Right forelimb (tissue), 1 donor: ENCODE results near the gene MYBPH.
A peak's percentile ranks its signal among the peaks of the same experiment; 100 is the strongest.

Experiments used
- DNase-seq: peaks from one replicate; pipeline ENCODE4 v3.0.0-alpha.2; 2018

Gene MYBPH

DNA sequence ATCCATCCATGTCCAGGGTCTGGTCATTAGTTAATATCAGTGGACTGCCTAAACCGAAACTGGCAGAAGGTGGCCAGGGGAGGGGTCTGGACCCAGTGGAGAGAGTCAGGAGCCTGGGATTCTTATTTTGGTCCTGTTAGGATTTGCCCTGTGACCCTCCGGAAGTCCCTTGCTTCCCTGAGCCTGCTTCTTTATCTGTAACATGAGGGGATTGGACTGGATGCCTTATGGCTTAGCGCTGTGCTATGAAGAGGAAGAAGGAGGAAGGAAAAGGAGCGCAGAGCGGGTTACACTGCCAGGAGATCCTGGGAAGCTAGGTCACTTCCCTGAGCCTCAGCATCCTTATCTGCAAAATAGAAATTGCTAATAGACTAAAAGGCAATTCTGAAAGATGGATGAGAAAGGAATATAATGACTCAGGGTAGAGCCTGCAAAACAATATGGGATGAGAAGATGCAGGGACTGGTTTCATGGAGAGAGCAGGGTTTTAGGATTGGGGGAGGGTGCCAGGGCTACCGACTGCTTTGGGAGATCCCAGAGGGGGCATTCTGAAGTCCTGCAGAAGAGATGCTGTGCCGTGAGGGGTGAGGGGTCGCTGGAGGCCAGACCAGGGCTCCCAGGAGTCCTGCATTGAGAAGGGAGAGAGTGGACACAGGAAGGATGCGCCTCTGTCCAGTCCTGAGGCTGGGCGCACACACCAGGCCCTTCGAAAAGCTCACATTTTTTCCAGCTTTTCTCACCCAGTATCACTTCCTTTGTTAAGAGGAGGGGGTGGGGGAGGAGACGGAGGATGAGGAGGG lies 48.6 kb downstream of the MYBPH start:
- DNase-seq: peak; percentile 37

DNA sequence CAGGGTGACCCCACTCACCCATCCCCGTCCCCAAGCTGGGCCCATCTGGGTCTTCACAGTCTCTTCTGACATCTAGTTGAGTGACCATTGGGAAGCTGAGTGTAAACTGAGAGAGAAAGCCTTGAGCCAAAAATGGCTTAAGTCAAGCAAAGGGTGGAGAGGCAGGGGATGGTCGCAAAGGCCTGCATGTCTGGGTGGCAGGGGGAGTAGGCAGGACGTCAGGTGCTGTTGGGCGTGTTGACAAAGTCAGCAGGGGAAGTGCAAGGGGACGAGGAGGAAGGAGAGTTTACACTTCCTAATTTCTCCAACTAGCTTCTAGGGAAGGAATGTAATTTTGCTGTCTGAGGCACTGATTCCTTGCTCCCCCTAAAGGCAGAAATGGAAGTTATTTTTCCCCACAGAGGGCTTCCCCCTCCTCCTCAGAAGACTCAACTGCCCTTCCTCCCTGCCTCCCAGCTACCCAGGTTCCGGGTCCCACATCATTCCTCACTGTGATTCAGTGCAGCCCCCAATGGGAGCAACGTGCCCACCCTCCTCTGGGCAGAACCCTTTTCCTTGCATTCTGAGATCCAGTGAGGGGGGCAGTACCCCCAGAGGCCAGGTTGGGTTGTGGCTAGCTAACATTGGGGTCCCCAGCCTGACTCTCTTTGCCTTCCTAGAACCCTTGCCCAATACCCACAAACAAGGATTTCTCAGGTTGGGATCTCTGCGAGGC lies 49.3 kb downstream of the MYBPH start:
- peak; percentile 28 for DNase-seq

DNA sequence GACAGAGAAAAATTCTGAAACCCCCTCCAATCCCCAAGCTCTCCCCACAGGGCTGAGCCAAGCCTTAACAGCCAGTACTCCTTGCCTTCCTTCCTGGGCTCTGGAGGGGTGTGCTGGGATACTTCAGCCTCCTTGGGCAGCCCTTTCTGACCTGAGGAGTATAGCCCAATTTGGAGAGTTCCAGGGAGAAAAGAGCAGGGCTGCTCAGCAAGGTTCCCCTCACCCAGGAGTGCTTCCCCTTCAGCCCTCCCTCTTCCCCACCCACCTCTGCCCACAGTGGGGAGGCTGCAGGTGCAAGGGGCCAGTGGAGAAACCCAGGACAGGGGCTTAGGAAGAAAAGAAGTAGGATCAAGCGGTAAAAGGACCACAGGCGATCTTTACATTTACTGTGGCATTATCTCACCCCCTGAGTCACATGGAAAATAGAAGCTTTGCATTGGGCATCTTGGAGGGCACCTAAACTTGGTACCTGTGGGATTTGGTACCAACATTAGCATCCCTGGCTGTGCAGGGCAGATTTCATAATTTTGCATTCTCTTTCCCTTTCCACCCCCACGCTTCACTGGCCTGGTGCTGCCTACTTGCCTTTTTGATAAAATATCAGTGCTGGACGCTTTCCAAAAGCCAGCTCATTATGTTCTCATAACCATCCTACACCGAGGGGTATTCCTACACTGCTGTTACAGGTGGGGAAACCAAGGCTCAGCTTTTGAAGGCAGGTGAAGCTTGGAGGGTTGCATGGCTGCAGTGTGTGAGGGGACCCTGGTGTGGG lies 50.9 kb downstream of the MYBPH start:
- DNase-seq: peak; percentile 32

DNA sequence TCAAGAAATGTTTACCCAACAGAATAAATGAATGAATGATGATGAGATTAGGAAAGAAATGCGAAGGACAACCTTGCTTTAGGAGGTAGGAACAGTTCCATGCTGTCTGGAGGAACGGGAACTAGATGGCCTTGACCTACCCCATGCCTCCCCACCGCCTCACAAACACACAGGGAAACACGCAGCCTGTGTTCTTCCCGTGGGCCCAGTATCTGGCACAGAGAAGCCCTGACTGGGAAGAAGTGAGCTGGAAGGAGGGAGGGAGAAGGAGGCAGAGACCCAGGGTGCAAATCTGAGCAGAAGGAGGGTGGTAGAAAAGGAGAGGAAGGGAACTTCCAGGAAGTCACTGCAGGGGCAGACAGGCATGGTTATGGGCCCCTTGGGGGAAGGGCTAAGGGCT lies 51.6 kb downstream of the MYBPH start:
- peak; percentile 26 for DNase-seq

DNA sequence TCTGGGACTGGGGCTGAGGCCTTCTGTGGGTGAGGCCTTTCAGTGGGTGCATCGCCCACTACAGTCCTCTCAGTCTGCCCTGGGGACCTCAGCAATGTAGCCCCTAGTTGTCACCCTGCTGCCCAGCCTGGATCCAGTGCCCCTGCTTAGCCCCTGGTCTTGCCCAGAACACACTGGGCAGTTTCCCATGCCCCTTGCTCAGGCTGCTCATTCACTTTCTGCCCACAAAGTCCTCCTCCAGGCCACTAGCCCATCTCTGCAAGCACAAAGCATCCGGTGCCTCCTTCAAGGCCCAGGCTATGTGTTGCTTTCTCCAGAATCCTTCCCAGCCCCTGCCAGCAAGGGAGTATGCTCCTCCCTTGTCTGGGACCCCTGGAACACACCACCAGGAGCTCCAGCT lies 53.5 kb downstream of the MYBPH start:
- DNase-seq: peak; percentile 6

DNA sequence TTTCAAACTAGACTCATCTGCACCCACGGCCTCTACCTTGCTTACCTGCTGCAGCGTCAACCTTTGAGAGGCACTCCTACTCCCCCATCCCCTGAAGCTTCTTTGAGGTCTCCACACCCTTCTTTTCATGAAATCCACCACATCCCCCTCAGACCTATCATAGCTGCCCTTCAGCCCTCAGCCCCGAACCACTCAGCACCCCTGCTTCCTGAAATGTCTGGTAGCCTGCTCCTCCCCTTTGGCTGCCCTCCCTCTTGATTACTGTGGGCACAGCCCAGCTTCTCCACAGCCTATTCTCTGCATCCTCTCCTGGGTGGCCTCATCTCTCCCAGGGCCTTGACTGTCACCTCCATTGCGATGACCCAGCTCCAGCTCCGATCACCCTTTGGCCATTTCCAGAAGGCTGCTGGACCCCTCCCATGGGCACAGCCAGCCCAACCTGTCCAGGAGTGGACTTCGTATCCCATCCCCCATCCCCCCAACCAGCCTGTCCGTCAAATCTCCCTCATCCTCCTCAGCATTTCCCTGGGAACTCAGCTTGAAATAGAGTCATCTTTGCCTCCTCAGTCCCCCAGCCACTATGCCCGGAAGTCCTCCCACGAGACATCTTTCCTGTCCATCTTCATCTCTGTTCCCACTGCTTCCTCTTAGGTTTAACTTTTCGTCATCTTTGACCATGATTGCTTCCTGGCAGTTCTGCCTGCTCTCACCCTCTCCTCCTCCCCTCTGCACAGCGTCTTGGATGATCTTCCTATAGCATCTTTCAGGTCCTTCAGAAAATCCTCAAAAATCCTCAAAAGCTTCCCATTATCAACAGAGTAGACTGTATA lies 54.2 kb downstream of the MYBPH start:
- no peak for DNase-seq

DNA sequence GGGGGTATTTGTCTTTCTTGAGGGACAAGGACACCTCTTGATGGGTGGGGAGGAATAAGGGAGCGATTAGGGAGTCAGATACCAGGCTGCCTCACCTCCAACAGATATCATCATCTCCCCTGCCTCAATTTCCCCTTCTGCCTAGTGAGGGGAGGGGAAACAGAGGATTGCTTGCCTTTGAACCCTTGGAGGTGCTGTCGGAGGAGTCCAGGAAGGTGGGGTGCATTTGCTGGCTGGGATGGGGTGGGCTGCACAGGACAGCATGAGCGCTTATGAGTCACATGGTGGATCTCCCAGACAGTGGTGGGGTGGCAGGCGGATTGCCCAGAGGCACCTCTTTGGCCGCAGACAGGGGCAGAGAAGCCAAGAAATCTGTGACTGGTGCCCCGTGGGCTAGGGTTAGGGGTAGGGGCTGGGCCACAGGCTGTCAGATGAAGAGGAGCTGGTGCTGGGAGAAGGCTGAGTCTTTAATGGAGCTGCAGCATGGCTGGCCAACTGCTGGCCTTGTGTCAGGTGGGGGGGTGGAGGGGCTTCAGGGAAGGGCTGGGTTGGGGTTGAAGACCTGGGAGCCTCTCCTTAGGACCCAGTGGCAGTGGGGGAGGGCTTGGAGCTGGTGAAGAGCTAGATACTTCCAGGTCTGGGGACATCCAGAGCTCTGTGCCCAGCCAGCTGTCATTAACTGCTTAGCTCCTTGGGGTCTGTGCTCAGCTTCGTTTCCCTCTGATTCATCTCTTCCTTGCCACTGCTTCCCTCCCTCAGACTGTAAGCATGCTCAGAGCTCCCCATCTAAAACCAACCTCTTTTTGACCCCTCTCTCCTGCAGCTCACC lies 55.1 kb downstream of the MYBPH start:
- no peak for DNase-seq
